ENCODE measurements around the gene C1orf21.
"Not testable (repeated sequence)": the region's sequence is repeated elsewhere in the genome, so short reads cannot be mapped to it uniquely, and the experiment has no call there.

Gene C1orf21

DNA sequence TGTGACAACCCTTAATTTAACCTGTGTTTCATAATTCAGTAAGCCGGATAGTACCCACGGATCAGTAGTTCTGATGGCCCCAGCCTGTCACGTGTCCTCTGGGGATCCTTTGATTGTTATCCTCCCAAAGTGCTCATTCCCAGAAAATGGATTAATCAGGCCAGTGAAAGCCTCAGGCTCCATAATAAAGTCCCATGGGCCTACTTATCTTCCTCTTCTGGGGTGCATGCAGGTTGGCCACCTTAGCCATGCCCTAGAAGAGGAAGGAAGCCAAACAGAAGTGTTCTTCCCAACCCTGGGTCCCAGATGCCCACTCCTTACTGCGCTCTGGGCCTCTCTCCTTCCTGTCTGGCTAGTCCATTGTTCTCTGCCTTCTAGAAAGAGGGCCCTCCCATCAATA lies 221.8 kb downstream of the C1orf21 start:
- H3K27ac ChIP-seq = peak overlapping the region in 3 of 21 experiments; percentile 5 to 16 (median 15)

GRCh38 chr1:184608990-184609389 lies 222.2 kb downstream of the C1orf21 start:
- H3K4me3 ChIP-seq = no peak overlapping the region

More for the DNA sequence above, 221.8 kb downstream of the C1orf21 start:
- no peak overlapping the region for H3K4me3 ChIP-seq

GRCh38 chr1:184610876-184611595 lies 224.2 kb downstream of the C1orf21 start:
- Histone ChIP-seq H3K4me3 (no peak overlapping the region), H3K27ac (peak overlapping the region in 4 of 21 experiments; percentile 10 to 71 (median 11))

More at GRCh38 chr1:184608990-184609389, 222.2 kb downstream of the C1orf21 start:
- peak overlapping the region in 3 of 21 experiments; percentile 5 to 16 (median 15) for H3K27ac ChIP-seq

DNA sequence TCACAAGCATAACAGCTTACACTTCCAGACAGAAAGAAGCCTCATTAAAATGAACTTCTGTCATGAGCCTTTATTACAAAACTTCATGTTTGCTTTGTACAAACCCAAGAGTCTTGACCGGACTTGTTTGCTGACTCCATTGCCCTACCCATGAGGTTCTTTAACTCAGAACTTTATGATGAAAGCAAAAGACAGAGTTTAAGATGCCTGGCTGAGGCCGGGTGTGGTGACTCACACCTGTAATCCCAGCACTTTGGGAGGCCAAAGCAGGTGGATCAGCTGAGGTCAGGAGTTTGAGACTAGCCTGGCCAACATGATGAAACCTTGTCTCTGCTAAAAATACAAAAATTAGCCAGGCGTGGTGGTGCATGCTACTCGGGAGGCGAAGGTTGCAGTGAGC lies 225.4 kb downstream of the C1orf21 start:
- H3K27ac ChIP-seq = peak overlapping the region in 1 of 21 experiments; percentile 12

GRCh38 chr1:184614667-184615066 lies 227.8 kb downstream of the C1orf21 start:
- H3K4me3 ChIP-seq = no peak overlapping the region
- H3K27ac ChIP-seq = no peak overlapping the region

More for the DNA sequence above, 225.4 kb downstream of the C1orf21 start:
- H3K4me3 ChIP-seq = not testable (repeated sequence)

DNA sequence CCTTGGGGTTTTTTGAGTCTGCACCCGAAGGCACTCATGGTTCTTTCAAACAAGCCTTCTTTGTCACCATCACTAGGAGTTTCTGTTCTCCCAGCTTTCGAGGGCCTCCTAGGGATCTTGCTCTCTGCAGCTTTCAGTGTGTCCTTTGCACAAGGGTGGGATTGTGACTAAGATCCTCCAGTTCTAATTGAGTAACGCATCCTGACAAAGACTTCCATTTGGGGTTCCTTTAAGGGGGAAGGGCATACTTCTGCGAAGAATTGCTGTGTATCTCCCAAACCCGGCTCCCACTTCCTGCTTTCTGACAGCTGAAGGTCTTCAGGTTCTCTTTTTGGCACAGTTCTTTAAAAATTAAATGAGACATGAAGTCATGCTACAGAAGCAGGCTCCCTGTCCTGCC lies 228.5 kb downstream of the C1orf21 start:
- Histone ChIP-seq H3K4me3 (no peak overlapping the region), H3K27ac (no peak overlapping the region)

DNA sequence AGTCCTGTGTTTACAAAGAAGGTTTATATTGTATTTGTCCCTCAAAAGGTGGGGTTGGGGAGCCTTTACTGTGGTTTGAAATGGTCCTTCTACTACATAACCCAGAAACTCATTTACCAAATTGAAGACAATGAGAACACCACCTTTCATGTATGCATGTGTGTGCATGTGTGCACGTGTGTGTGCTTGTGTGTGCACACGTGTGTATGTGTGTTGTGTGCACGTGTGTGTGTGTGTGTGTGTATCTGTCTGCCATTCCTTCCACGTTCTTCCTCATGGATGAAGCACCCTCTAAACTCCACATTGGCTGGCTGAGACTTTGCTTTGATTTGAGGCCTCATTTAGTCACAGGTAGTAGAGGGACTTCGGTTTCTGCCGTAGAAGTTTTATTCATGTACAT lies 229.7 kb downstream of the C1orf21 start:
- H3K27ac ChIP-seq = no peak overlapping the region
- no peak overlapping the region for H3K4me3 ChIP-seq

DNA sequence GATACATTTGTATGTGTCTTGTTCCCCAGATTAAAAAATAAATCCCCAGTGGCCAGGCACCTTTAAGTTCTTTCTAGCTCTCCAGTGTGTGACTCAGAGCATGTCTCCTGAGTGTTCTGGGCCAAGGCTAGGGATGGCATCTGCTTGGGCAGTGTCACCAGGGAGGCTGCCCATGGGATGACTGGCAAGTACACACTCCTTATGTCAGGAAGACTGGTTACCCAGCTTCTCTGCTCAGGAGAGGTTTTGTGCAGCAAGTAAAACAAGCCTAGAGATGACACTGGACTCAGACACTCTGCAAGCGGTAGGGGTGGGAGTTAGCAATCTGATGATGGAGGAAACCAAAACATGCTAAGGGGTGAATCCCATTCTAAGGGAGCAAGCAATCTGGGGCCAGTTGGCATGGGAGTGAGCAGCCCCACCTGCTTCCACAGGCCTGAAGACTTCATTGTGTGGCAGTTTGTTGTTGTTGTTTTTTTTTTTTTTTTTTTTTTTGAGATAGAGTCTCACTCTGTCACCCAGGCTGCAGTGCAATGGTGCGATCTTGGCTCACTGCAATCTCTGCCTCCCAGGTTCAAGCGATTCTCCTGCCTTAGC lies 230.7 kb downstream of the C1orf21 start:
- H3K27ac ChIP-seq = no peak overlapping the region

GRCh38 chr1:184618851-184619250 lies 232.0 kb downstream of the C1orf21 start:
- no peak overlapping the region for H3K4me3 ChIP-seq
- no peak overlapping the region for H3K27ac ChIP-seq

More for the DNA sequence above, 230.7 kb downstream of the C1orf21 start:
- no peak overlapping the region for H3K4me3 ChIP-seq

GRCh38 chr1:184620469-184620868 lies 233.6 kb downstream of the C1orf21 start:
- no peak overlapping the region for H3K4me3 ChIP-seq
- peak overlapping the region in 7 of 21 experiments; percentile 6 to 64 (median 31) for H3K27ac ChIP-seq

DNA sequence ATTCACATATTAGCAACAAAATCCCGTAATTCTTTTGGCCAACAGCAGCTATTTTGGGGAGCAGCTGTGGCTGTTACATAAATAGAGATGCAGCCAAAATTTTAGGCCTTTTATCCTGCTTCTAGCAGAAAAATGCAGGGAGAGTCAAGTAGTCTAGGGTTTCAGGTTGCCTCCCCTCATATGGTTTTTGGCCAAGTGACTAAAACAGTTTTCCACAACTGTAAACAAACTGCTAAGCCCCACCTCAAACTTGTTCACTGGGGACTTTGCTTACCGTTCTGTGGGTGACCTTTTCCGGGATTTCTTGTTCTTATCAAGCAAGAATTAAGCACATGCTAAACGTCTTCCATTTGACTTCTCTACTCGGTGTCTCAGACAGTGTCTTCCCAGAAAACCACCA lies 234.4 kb downstream of the C1orf21 start:
- H3K27ac ChIP-seq = peak overlapping the region in 9 of 21 experiments; percentile 6 to 64 (median 31)
- H3K4me3 ChIP-seq = no peak overlapping the region

GRCh38 chr1:184622136-184622823 lies 235.5 kb downstream of the C1orf21 start:
- Histone ChIP-seq H3K27ac (peak overlapping the region in 7 of 21 experiments; percentile 9 to 83 (median 52)), H3K4me3 (no peak overlapping the region)

DNA sequence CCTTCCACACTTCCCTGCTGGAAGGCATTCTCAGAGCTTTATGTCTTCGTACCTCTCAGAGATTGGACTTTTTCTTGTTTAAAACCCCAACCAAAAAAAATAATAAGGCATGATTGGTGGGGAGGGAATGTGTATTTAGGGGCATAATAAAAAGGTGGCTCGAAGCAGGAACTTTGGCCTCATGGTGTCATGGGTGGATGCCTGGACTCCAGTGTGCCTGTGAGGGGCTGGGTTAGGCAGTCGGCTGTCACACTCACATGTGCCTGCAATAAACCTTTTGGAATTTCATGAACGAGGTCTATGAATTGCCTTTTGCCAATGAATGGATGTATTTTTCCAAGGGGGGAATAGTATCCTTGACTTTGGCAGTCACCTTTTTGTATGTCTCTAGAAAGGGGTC lies 236.6 kb downstream of the C1orf21 start:
- Histone ChIP-seq H3K4me3 (no peak overlapping the region), H3K27ac (peak overlapping the region in 3 of 21 experiments; percentile 6 to 59 (median 36))

DNA sequence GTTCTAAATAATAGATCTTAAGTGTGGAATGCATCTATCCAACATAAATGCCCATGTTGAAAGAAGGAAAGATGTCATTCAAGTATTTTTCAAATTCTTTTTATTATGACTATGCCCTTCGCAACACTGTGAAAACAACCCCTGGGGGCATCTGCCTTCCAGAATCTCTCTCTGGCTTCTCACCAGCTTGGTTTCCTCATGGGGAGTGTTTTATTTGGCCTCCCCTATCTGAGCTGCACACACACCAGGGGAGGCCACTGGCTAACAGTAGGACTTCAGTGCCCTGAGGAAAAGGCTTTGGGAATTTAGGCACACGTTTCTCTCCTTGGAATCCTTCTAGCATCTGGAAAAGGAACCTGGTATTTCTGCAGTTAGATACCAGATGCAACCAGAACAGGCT lies 237.2 kb downstream of the C1orf21 start:
- peak overlapping the region in 1 of 21 experiments; percentile 3 for H3K27ac ChIP-seq

GRCh38 chr1:184624626-184625025 lies 237.8 kb downstream of the C1orf21 start:
- H3K4me3 ChIP-seq = no peak overlapping the region
- H3K27ac ChIP-seq = peak overlapping the region in 2 of 21 experiments; percentile 3 to 50

More for the DNA sequence above, 237.2 kb downstream of the C1orf21 start:
- H3K4me3 ChIP-seq = no peak overlapping the region

GRCh38 chr1:184625271-184625670 lies 238.4 kb downstream of the C1orf21 start:
- peak overlapping the region in 1 of 21 experiments; percentile 50 for H3K27ac ChIP-seq
- no peak overlapping the region for H3K4me3 ChIP-seq

- H3K4me3 ChIP-seq = no peak overlapping the region
- peak overlapping the region in 2 of 21 experiments; percentile 14 to 60 for H3K27ac ChIP-seq
Observed at GRCh38 chr1:184626076-184627006, 239.5 kb downstream of the C1orf21 start.

- peak overlapping the region in 1 of 21 experiments; percentile 60 for H3K27ac ChIP-seq
- H3K4me3 ChIP-seq = no peak overlapping the region
Observed at GRCh38 chr1:184627007-184627341, 240.1 kb downstream of the C1orf21 start.

- Histone ChIP-seq H3K4me3 (no peak overlapping the region), H3K27ac (peak overlapping the region in 6 of 21 experiments; percentile 22 to 68 (median 44))
Observed at GRCh38 chr1:184629266-184629665, 242.4 kb downstream of the C1orf21 start.
